ENCODE measurements around the gene PRR29. TPM values are rescaled to one million over a fixed set of nuclear protein-coding genes. Genes with fewer than 3 reads are reported as not detected.

Gene PRR29
- total RNA-seq, 1 experiment from 2014 or later = not detected

DNA sequence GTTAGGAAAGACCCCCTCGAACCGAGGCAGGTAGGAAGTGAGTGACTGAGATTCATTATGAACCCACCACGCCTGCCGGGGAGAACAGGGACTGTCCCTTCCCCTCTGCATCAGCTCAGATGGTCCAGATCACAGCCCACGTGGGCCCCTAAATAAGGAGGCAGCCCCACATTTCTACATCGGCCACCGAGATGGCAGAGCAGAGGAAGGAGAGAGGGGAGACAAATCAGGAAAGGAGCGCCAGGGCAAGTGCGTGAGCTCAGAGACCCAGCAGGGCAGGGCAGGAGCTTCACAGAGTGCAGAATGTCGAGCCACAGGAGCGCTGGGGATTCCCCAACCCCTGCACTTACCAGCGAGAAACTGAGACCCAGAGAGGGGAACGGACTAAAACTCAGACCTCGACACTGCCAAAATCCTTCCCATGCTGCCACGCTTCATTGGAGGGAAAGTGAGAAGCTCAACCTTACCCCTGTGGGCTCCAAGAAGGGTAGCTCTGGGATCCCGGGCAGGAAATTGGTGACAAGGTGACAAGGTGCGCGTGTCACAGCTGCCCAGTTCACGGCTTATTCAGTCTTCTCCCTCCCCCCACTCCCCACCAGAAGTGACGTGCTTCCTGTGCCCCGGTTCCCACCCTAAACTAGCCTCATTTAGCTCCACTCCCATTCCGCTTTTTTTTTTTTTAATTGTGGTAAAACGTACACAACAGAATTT is 22.1 kb downstream of the PRR29 start, which contains the start of gene ICAM2:
Gene ICAM2 (minus strand): TSS at position 578 of the 711 bp plus-strand sequence. CDS start 13,942 bp downstream, outside the sequence.
- no peak for TF ChIP-seq EZH2 (IDR thresholded peaks at IDR 0.05; ENCODE audit: borderline replicate concordance, low read depth, low read length, poor library complexity, severe bottlenecking)
- TF ChIP-seq, protein P1, sequence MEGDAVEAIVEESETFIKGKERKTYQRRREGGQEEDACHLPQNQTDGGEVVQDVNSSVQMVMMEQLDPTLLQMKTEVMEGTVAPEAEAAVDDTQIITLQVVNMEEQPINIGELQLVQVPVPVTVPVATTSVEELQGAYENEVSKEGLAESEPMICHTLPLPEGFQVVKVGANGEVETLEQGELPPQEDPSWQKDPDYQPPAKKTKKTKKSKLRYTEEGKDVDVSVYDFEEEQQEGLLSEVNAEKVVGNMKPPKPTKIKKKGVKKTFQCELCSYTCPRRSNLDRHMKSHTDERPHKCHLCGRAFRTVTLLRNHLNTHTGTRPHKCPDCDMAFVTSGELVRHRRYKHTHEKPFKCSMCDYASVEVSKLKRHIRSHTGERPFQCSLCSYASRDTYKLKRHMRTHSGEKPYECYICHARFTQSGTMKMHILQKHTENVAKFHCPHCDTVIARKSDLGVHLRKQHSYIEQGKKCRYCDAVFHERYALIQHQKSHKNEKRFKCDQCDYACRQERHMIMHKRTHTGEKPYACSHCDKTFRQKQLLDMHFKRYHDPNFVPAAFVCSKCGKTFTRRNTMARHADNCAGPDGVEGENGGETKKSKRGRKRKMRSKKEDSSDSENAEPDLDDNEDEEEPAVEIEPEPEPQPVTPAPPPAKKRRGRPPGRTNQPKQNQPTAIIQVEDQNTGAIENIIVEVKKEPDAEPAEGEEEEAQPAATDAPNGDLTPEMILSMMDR (conservative IDR thresholded peaks at IDR 0.05; ENCODE audit: low read depth, low read length) = no peak
- Histone ChIP-seq H3K9me3 (ENCODE audit: low read depth, low read length, poor library complexity, severe bottlenecking) (no peaks in the 10 kb centered on the region), H3K27ac (ENCODE audit: low read depth, low read length, poor library complexity, severe bottlenecking) (no peak within 1 kb of the TSS), H3K36me3 (ENCODE audit: insufficient read depth, low read length, poor library complexity, severe bottlenecking) (no peaks in the 10 kb centered on the region), H3K27me3 (replicated peaks; ENCODE audit: insufficient read depth, low read depth, low read length, poor library complexity) (no peaks in the 10 kb centered on the region), H3K4me1 (ENCODE audit: insufficient read depth, low read length, poor library complexity, severe bottlenecking) (no peaks in the 10 kb centered on the region), H3K4me3 (ENCODE audit: low read depth, low read length, poor library complexity, severe bottlenecking) (no peak within 1 kb of the TSS)
- DNase-seq (ENCODE audit: low spot score) = no peak
- intact Hi-C loops (cut with micrococcal nuclease; ENCODE audit: unreplicated experiment) = no loop called here
- CTCF ChIA-PET = interaction anchor here (0.5 kb wide), 1 partner anchor 260 kb away, joined by 5 read pairs; no protein-coding TSS in a partner anchor
- POLR2A ChIA-PET (ENCODE audit: low non-redundant PET) = interaction anchor here (0.7 kb wide), 1 partner anchor 37 kb away, joined by 18 read pairs; no protein-coding TSS in a partner anchor
- BruUV-seq (replicated peaks) = no TSS peak

DNA sequence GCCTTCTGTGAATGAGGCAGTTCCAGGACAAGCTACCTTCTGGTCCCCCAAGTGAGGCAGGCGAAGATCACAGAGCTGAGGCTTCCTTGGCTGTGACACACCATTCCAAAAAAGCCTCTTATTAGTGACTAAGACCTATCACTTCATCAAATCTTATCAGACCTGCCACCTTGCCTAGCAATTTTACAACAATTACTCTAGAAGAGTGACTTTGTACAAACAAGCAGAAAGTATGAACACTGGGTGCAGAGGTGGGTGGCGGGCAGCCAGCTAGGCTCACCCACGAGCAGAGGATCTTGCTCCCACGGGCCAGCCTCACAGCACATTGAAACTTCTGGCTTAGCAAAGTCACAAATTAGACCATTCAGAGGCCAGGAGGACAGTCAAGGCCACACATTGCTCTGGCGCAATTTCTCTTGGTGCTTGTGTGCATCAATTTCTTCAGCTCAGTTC is 24.5 kb downstream of the PRR29 start:
- intact Hi-C loops (cut with micrococcal nuclease; ENCODE audit: unreplicated experiment) = no loop called here
- no peaks in the 10 kb centered on the region for H3K4me1 ChIP-seq (ENCODE audit: insufficient read depth, low read length, poor library complexity, severe bottlenecking)
- no TSS peak for BruUV-seq (replicated peaks)
- H3K27me3 ChIP-seq (replicated peaks; ENCODE audit: insufficient read depth, low read depth, low read length, poor library complexity) = no peaks in the 10 kb centered on the region
- no peak for DNase-seq (ENCODE audit: low spot score)
- no peaks in the 10 kb centered on the region for H3K36me3 ChIP-seq (ENCODE audit: insufficient read depth, low read length, poor library complexity, severe bottlenecking)
- TF ChIP-seq, protein P1 (conservative IDR thresholded peaks at IDR 0.05; ENCODE audit: low read depth, low read length) = no peak
- TF ChIP-seq EZH2 (IDR thresholded peaks at IDR 0.05; ENCODE audit: borderline replicate concordance, low read depth, low read length, poor library complexity, severe bottlenecking) = no peak
- no peaks in the 10 kb centered on the region for H3K9me3 ChIP-seq (ENCODE audit: low read depth, low read length, poor library complexity, severe bottlenecking)
- ChIA-PET CTCF (interaction anchor here (0.7 kb wide), 1 partner anchor 74 kb away, joined by 4 read pairs; no protein-coding TSS in a partner anchor), POLR2A (ENCODE audit: low non-redundant PET) (no interaction called here)
- no peak overlapping the region for H3K4me3 ChIP-seq (ENCODE audit: low read depth, low read length, poor library complexity, severe bottlenecking)
- no peak overlapping the region for H3K27ac ChIP-seq (ENCODE audit: low read depth, low read length, poor library complexity, severe bottlenecking)

DNA sequence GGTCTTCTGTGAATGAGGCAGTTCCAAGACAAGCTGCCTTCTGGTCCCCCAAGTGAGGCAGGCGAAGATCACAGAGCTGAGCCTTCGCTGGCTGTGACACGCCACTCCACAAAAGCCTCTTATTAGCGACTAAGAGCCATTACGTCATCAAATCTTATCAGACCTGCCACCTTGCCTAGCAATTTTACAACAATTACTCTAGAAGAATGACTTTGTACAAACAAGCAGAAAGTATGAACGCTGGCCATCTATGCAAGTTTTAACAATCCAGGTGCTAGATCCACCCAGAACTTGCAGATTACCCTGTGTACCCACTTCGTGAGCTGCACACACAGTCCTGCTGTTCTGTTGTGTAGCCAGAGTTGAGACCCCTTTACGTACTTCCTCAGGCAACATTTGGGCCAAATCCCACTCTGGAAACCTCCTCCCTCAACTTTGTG is 26.1 kb downstream of the PRR29 start:
- intact Hi-C loops (cut with micrococcal nuclease; ENCODE audit: unreplicated experiment) = no loop called here
- no peak for TF ChIP-seq EZH2 (IDR thresholded peaks at IDR 0.05; ENCODE audit: borderline replicate concordance, low read depth, low read length, poor library complexity, severe bottlenecking)
- TF ChIP-seq, protein P1 (conservative IDR thresholded peaks at IDR 0.05; ENCODE audit: low read depth, low read length) = no peak

More for the DNA sequence above, 26.1 kb downstream of the PRR29 start:
- Histone ChIP-seq H3K9me3 (ENCODE audit: low read depth, low read length, poor library complexity, severe bottlenecking) (no peaks in the 10 kb centered on the region), H3K4me1 (ENCODE audit: insufficient read depth, low read length, poor library complexity, severe bottlenecking) (no peaks in the 10 kb centered on the region), H3K4me3 (ENCODE audit: low read depth, low read length, poor library complexity, severe bottlenecking) (no peak overlapping the region), H3K27ac (ENCODE audit: low read depth, low read length, poor library complexity, severe bottlenecking) (no peak overlapping the region), H3K27me3 (replicated peaks; ENCODE audit: insufficient read depth, low read depth, low read length, poor library complexity) (no peaks in the 10 kb centered on the region), H3K36me3 (ENCODE audit: insufficient read depth, low read length, poor library complexity, severe bottlenecking) (no peaks in the 10 kb centered on the region)
- BruUV-seq (replicated peaks) = no TSS peak
- ChIA-PET CTCF (no interaction called here), POLR2A (ENCODE audit: low non-redundant PET) (no interaction called here)
- DNase-seq (ENCODE audit: low spot score) = no peak
